ENCODE measurements around the gene YTHDF1. TPM values are rescaled to one million over a fixed set of nuclear protein-coding genes. Genes with fewer than 3 reads are reported as not detected.
"Not testable (repeated sequence)": the region's sequence is repeated elsewhere in the genome, so short reads cannot be mapped to it uniquely, and the experiment has no call there.

YTHDF1 gene
- total RNA-seq, 1 experiment from 2014 or later = 85.4 TPM

GRCh38 chr20:63222541-63222940, 6.6 kb upstream of the YTHDF1 start:
- Histone ChIP-seq H2BK12ac (ENCODE audit: insufficient read length, low read depth, low read length) (no peak overlapping the region), H3K4me2 (ENCODE audit: insufficient read depth, insufficient read length, low read length) (no peak overlapping the region), H4K8ac (replicated peaks; ENCODE audit: insufficient read length, low read depth, low read length) (no peak overlapping the region), H2BK20ac (ENCODE audit: low read depth, low read length, poor library complexity, severe bottlenecking) (no peak overlapping the region), H3K27ac (ENCODE audit: insufficient read length, low read depth, low read length) (no peak overlapping the region), H3K23me2 (ENCODE audit: insufficient read length, low read depth, low read length, poor library complexity, severe bottlenecking) (no peaks in the 10 kb centered on the region), H4K91ac (ENCODE audit: insufficient read length, low read depth, low read length) (no peak overlapping the region), H2AFZ (ENCODE audit: low read length) (no peak overlapping the region), H3T11ph (ENCODE audit: low read length) (no peak overlapping the region), H3K4ac (ENCODE audit: low read depth, low read length) (no peak overlapping the region), H3K79me1 (ENCODE audit: insufficient read depth, low read depth, low read length, poor library complexity, severe bottlenecking) (no peaks in the 10 kb centered on the region), H3K4me1 (ENCODE audit: insufficient read depth, low read length) (no peaks in the 10 kb centered on the region), H4K5ac (ENCODE audit: insufficient read length, low read depth, low read length) (no peak overlapping the region), H2AK5ac (ENCODE audit: insufficient read length, low read length) (no peak overlapping the region), H2BK15ac (ENCODE audit: low read depth, low read length) (no peak overlapping the region), H3K14ac (ENCODE audit: insufficient read depth, low read length) (no peak overlapping the region), H4K20me1 (ENCODE audit: control insufficient read depth, insufficient read depth, insufficient read length) (no peaks in the 10 kb centered on the region), H2BK5ac (ENCODE audit: insufficient read length, low read length) (no peak overlapping the region), H3K56ac (ENCODE audit: insufficient read length, low read depth, low read length) (no peak overlapping the region), H3K9ac (ENCODE audit: extremely low read depth, insufficient read length, low read length) (no peak overlapping the region), H2BK120ac (ENCODE audit: low read depth, low read length, poor library complexity, severe bottlenecking) (no peak overlapping the region), H3K27me3 (ENCODE audit: insufficient read depth, low read length) (no peaks in the 10 kb centered on the region), H3K18ac (ENCODE audit: insufficient read length, low read depth, low read length) (no peak overlapping the region), H3K23ac (ENCODE audit: insufficient read length, low read depth, low read length) (no peak overlapping the region), H3K79me2 (ENCODE audit: insufficient read depth, low read length) (no peaks in the 10 kb centered on the region), H3K9me3 (ENCODE audit: control insufficient read depth, low read depth, low read length) (no peaks in the 10 kb centered on the region)
- no peak for DNase-seq
- no peak for TF ChIP-seq CTCF (conservative IDR thresholded peaks at IDR 0.05)
- no CpG with 5 or more reads among the region's 7 CpGs for WGBS (ENCODE audit: extremely low coverage, insufficient read length, low lambda C conversion rate)
- Mint-ChIP-seq H3K27me3 (ENCODE audit: low read depth) (peaks cover 31% of the 10 kb centered on the region), H3K36me3 (ENCODE audit: insufficient read depth in 1 of 3, low read depth in 3 of 3) (no peaks in the 10 kb centered on the region), H3K27ac (peak overlapping the region in 1 of 3 experiments; percentile 11; a peak in 1 of 7 replicates), H3K9me3 (peaks cover 0 to 1% of the 10 kb centered on the region in 2 experiments; a peak in 1 of 5 replicates), H3K4me3 (no peak overlapping the region), H3K4me1 (peaks cover 2 to 39% of the 10 kb centered on the region in 2 experiments; a peak in 3 of 4 replicates)

GRCh38 chr20:63221400-63222053, 5.6 kb upstream of the YTHDF1 start:
- H3T11ph ChIP-seq (ENCODE audit: low read length); H3K14ac ChIP-seq (ENCODE audit: insufficient read depth, low read length); H3K4ac ChIP-seq (ENCODE audit: low read depth, low read length); H3K9me3 Mint-ChIP-seq; H4K5ac ChIP-seq (ENCODE audit: insufficient read length, low read depth, low read length); H3K56ac ChIP-seq (ENCODE audit: insufficient read length, low read depth, low read length); H2BK120ac ChIP-seq (ENCODE audit: low read depth, low read length, poor library complexity, severe bottlenecking); H3K36me3 Mint-ChIP-seq (ENCODE audit: insufficient read depth in 1 of 3, low read depth in 3 of 3); H3K4me2 ChIP-seq (ENCODE audit: insufficient read depth, insufficient read length, low read length); H2AFZ ChIP-seq (ENCODE audit: low read length); H3K27me3 ChIP-seq (ENCODE audit: insufficient read depth, low read length); H3K18ac ChIP-seq (ENCODE audit: insufficient read length, low read depth, low read length); H2AK5ac ChIP-seq (ENCODE audit: insufficient read length, low read length); H2BK12ac ChIP-seq (ENCODE audit: insufficient read length, low read depth, low read length); H3K23ac ChIP-seq (ENCODE audit: insufficient read length, low read depth, low read length); H2BK5ac ChIP-seq (ENCODE audit: insufficient read length, low read length); H3K4me3 Mint-ChIP-seq; H3K79me2 ChIP-seq (ENCODE audit: insufficient read depth, low read length); H4K8ac ChIP-seq (replicated peaks; ENCODE audit: insufficient read length, low read depth, low read length); H4K91ac ChIP-seq (ENCODE audit: insufficient read length, low read depth, low read length); H3K27ac Mint-ChIP-seq; H2BK20ac ChIP-seq (ENCODE audit: low read depth, low read length, poor library complexity, severe bottlenecking); H3K4me1 ChIP-seq (ENCODE audit: insufficient read depth, low read length); H4K20me1 ChIP-seq (ENCODE audit: control insufficient read depth, insufficient read depth, insufficient read length); H3K9me3 ChIP-seq (ENCODE audit: control insufficient read depth, low read depth, low read length); H3K79me1 ChIP-seq (ENCODE audit: insufficient read depth, low read depth, low read length, poor library complexity, severe bottlenecking); H2BK15ac ChIP-seq (ENCODE audit: low read depth, low read length); H3K9ac ChIP-seq (ENCODE audit: extremely low read depth, insufficient read length, low read length); H3K27ac ChIP-seq (ENCODE audit: insufficient read length, low read depth, low read length); DNase-seq; H3K23me2 ChIP-seq (ENCODE audit: insufficient read length, low read depth, low read length, poor library complexity, severe bottlenecking): not testable (repeated sequence)
- Mint-ChIP-seq H3K4me1 (peaks cover 8 to 36% of the 10 kb centered on the region in 2 experiments), H3K27me3 (ENCODE audit: low read depth) (peaks cover 35% of the 10 kb centered on the region)
- WGBS (ENCODE audit: extremely low coverage, insufficient read length, low lambda C conversion rate) = no CpG with 5 or more reads among the region's 12 CpGs
